Measurements from ENCODE around the gene SLC38A5. TPM values are rescaled to one million over a fixed set of nuclear protein-coding genes. Genes with fewer than 3 reads are reported as not detected.
A peak's percentile ranks its signal among the peaks of the same experiment; 100 is the strongest.

Gene SLC38A5
- total and polyA plus RNA-seq, 2 of the 13 experiments (the other 11 are each of a cell fraction or from before 2014, with no cell fraction given): 46.1 to 73.4 TPM

- TF ChIP-seq ZFP37 (CRISPR knock-in tag; IDR thresholded peaks at IDR 0.05; ENCODE audit: borderline replicate concordance) (no peak), PHB2 (IDR thresholded peaks at IDR 0.05; ENCODE audit: partially characterized antibody) (no peak), ATM (IDR thresholded peaks at IDR 0.05; ENCODE audit: borderline replicate concordance) (no peak), TFAP4 (IDR thresholded peaks at IDR 0.05; ENCODE audit: borderline replicate concordance, low read depth) (no peak)
Measured at GRCh38 chrX:48468247-48468671, 1.8 kb downstream of the SLC38A5 start (continued).

- H4K20me1 ChIP-seq (ENCODE audit: insufficient read depth, low read length): peaks cover 2% of the 10 kb centered on the region; the same call in 1 of the 2 replicates
- peak overlapping the region; percentile 73; the same call in 1 of the 2 replicates for H3K9ac ChIP-seq (ENCODE audit: insufficient read depth, low read depth, low read length)
- no peak overlapping the region for H3K27ac ChIP-seq (ENCODE audit: extremely low read length, insufficient read depth, low read length)
- peak overlapping the region in 2 of 3 experiments; percentile 74; a peak in 2 of 6 replicates for H3K4me3 ChIP-seq (replicated peaks in 1 of 3; ENCODE audit: insufficient read depth in 1 of 3, low read depth in 2 of 3, low read length in 3 of 3)
- H2AFZ ChIP-seq (ENCODE audit: low read length): no peak overlapping the region
- WGBS (ENCODE audit: low lambda C conversion rate): 96% methylated on average over 8 of the region's 10 CpGs
- FAIRE-seq (no peak), ATAC-seq (no peak), DNase-seq (ENCODE audit: low spot score) (no peak)
- no TSS peak for BruUV-seq (replicated peaks)
- no peak for TF ChIP-seq TMF1 (CRISPR knock-in tag; IDR thresholded peaks at IDR 0.05; ENCODE audit: low read depth)
- TF ChIP-seq ZNF577 (CRISPR knock-in tag; IDR thresholded peaks at IDR 0.05; ENCODE audit: borderline replicate concordance, low read depth): no peak
- TF ChIP-seq JUNB (CRISPR knock-in tag; IDR thresholded peaks at IDR 0.05; ENCODE audit: borderline replicate concordance): no peak
- TF ChIP-seq U2AF1 (optimal IDR thresholded peaks at IDR 0.05; ENCODE audit: low read depth, low read length): no peak
- TF ChIP-seq RXRA (CRISPR knock-in tag; IDR thresholded peaks at IDR 0.05): no peak
- no peak for TF ChIP-seq ATF7-NPFF (CRISPR knock-in tag; IDR thresholded peaks at IDR 0.05; ENCODE audit: low read depth)
- no peak for TF ChIP-seq ZNF883 (CRISPR knock-in tag; IDR thresholded peaks at IDR 0.05; ENCODE audit: not compliant biosample characterization)
- TF ChIP-seq HNRNPLL (IDR thresholded peaks at IDR 0.05; ENCODE audit: low read depth, low read length, poor library complexity, severe bottlenecking): no peak
- TF ChIP-seq SP140L (CRISPR knock-in tag; IDR thresholded peaks at IDR 0.05; ENCODE audit: borderline replicate concordance): no peak
- TF ChIP-seq ELK4 (CRISPR knock-in tag; IDR thresholded peaks at IDR 0.05; ENCODE audit: borderline replicate concordance): no peak
- no peak for TF ChIP-seq NR2C2 (CRISPR knock-in tag; IDR thresholded peaks at IDR 0.05; ENCODE audit: borderline replicate concordance)
- POLR2A ChIA-PET: no interaction called here
- H3K79me2 ChIP-seq (ENCODE audit: insufficient read depth, low read length): peaks cover 8% of the 10 kb centered on the region
- CTCF ChIA-PET (ENCODE audit: low intra/inter-chr PET ratio, low total read pairs): no interaction called here
- H3K27me3 ChIP-seq (ENCODE audit: control insufficient read depth in 1 of 2, insufficient read depth in 2 of 2, low read length in 2 of 2): no peaks in the 10 kb centered on the region; a peak in 1 of 5 replicates
- intact Hi-C loops (cut with micrococcal nuclease; ENCODE audit: unreplicated experiment) (no loop called here), in situ Hi-C loops (cut with HindIII; ENCODE audit: extremely low pct_ligation_motif_present, low pct_unique_long_range_greater_than_20kb) (no loop called here)
- H3K4me2 ChIP-seq (ENCODE audit: low read depth, low read length): peak overlapping the region; percentile 96
- no peaks in the 10 kb centered on the region for H3K9me3 ChIP-seq (ENCODE audit: low read length)
- peaks cover 0 to 5% of the 10 kb centered on the region in 2 experiments; a peak in 1 of 5 replicates for H3K36me3 ChIP-seq (replicated peaks in 1 of 2; ENCODE audit: control insufficient read depth in 1 of 2, insufficient read depth in 2 of 2, low read length in 2 of 2)
- H3K4me1 ChIP-seq (ENCODE audit: insufficient read depth, low read length): peaks cover 52% of the 10 kb centered on the region
Measured at GRCh38 chrX:48467281-48467761, 2.7 kb downstream of the SLC38A5 start.

All from HepG2 (cell line).